ENCODE results near the gene TMEM132D. TPM values are rescaled to one million over a fixed set of nuclear protein-coding genes. Genes with fewer than 3 reads are reported as not detected.

The TMEM132D gene
- total and polyA plus RNA-seq, 2 of the 8 experiments (the other 6 are each of a cell fraction or from before 2014, with no cell fraction given): 3.5 to 10.1 TPM

DNA sequence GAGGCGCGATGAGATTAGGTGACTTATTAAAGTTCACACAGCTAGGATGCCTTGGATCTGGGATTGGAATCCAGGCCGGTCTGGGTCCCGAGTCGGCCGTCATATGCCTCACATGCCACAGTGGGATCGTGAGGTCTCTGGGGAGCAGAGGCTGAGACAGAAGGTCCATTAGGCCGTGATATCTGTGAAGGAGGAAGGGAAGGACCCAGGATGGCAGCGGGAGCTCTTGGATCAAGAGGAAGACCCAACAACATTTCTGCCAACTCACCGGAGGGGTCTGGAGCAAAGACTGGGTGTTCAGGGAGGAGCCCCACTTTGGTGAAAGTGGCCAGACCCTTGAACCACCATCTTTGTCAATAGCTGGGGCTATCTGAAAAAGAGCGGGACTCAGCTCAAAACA is 807.6 kb downstream of the TMEM132D start:
- Histone ChIP-seq H2BK5ac (ENCODE audit: low read depth, low read length) (no peak overlapping the region), H2AFZ (ENCODE audit: low read length) (no peak overlapping the region), H3K56ac (replicated peaks; ENCODE audit: insufficient read length, low read depth, low read length) (no peak overlapping the region), H4K5ac (ENCODE audit: insufficient read length, low read depth, low read length) (no peak overlapping the region), H3K18ac (ENCODE audit: extremely low read depth, low read length) (no peak overlapping the region), H3K9me3 (ENCODE audit: insufficient read depth in 2 of 2, low read depth in 1 of 2, low read length in 1 of 2) (peaks cover 0 to 4% of the 10 kb centered on the region in 2 experiments; a peak in 1 of 4 replicates), H3K4me2 (ENCODE audit: insufficient read depth in 1 of 2, low read depth in 2 of 2, low read length in 2 of 2) (no peak overlapping the region), H3K9ac (replicated peaks in 1 of 4; ENCODE audit: extremely low read depth in 1 of 4, low read depth in 3 of 4, low read length in 3 of 4) (no peak overlapping the region), H3K23me2 (ENCODE audit: low read depth, low read length) (no peaks in the 10 kb centered on the region), H3K79me2 (ENCODE audit: control insufficient read depth in 1 of 2, insufficient read depth in 2 of 2, low read length in 2 of 2) (no peaks in the 10 kb centered on the region), H4K8ac (ENCODE audit: extremely low read depth, insufficient read depth, low read length) (no peak overlapping the region; the same call in 1 of the 2 replicates), H2AK5ac (ENCODE audit: low read depth, low read length) (no peak overlapping the region), H2BK20ac (ENCODE audit: low read length) (no peak overlapping the region), H3K4me1 (replicated peaks in 1 of 4; ENCODE audit: control insufficient read depth in 3 of 4, insufficient read depth in 4 of 4, low read length in 3 of 4) (no peaks in the 10 kb centered on the region), H3K27me3 (replicated peaks in 1 of 4; ENCODE audit: control insufficient read depth in 3 of 4, extremely low read depth in 1 of 4, insufficient read depth in 3 of 4, low read length in 3 of 4) (no peaks in the 10 kb centered on the region), H4K91ac (replicated peaks; ENCODE audit: insufficient read length, low read length) (no peak overlapping the region), H3K14ac (ENCODE audit: insufficient read length) (no peak overlapping the region), H3K23ac (ENCODE audit: insufficient read length) (no peak overlapping the region), H3K79me1 (ENCODE audit: low read depth, low read length) (no peaks in the 10 kb centered on the region), H2BK120ac (replicated peaks; ENCODE audit: low read depth, low read length) (no peak overlapping the region), H3K4me3 (ENCODE audit: extremely low read depth in 1 of 4, insufficient read depth in 2 of 4, low read depth in 3 of 4, low read length in 4 of 4) (no peak overlapping the region), H3K36me3 (ENCODE audit: control insufficient read depth in 2 of 4, insufficient read depth in 4 of 4, low read length in 3 of 4) (no peaks in the 10 kb centered on the region), H3K27ac (ENCODE audit: low read depth, low read length) (no peak overlapping the region), H2BK12ac (ENCODE audit: low read depth, low read length) (no peak overlapping the region), H3K4ac (replicated peaks; ENCODE audit: insufficient read length, low read depth, low read length) (no peak overlapping the region), H2BK15ac (ENCODE audit: low read length) (no peak overlapping the region), H4K20me1 (replicated peaks in 1 of 2; ENCODE audit: control insufficient read depth in 1 of 2, insufficient read depth in 2 of 2, low read length in 2 of 2) (no peaks in the 10 kb centered on the region)
- DNase-seq (ENCODE audit: low read depth in 1 of 2, low spot score in 2 of 2): no peak
- ChIA-PET POLR2A (ENCODE audit: partially characterized antibody) (no interaction called here), CTCF (ENCODE audit: partially characterized antibody) (interaction anchor here (1.3 to 1.8 kb wide), 3 partner anchors 11 to 96 kb away, joined by 3 to 5 read pairs (median 3); no protein-coding TSS in a partner anchor)
- FAIRE-seq: no peak
- 94% methylated on average over 11 of the region's 11 CpGs; no CpG with 5 or more reads in 1 of the 2 experiments for WGBS, 2 experiments (ENCODE audit: extremely low coverage in 1 of 2, insufficient coverage in 1 of 2, insufficient read length in 1 of 2, insufficient replicate concordance in 2 of 2, low coverage in 1 of 2, low lambda C conversion rate in 2 of 2, missing lambda C conversion rate in 1 of 2)
- TF ChIP-seq MAFK (IDR thresholded peaks at IDR 0.05; ENCODE audit: low read depth, low read length): no peak
- TF ChIP-seq RBBP5 (IDR thresholded peaks at IDR 0.05; ENCODE audit: borderline replicate concordance, low read depth, low read length): no peak
- TF ChIP-seq JUND (IDR thresholded peaks at IDR 0.05; ENCODE audit: low read length): no peak
- no peak for TF ChIP-seq HDAC2 (IDR thresholded peaks at IDR 0.05; ENCODE audit: borderline replicate concordance in 1 of 2, low read depth in 2 of 2, low read length in 2 of 2)
- TF ChIP-seq TCF12 (IDR thresholded peaks at IDR 0.05; ENCODE audit: low read depth, low read length): no peak
- no peak for TF ChIP-seq RXRA (IDR thresholded peaks at IDR 0.05; ENCODE audit: insufficient read depth, low read depth, low read length)
- no peak for TF ChIP-seq CEBPB (IDR thresholded peaks at IDR 0.05; ENCODE audit: low read depth, low read length)
- TF ChIP-seq KDM1A (IDR thresholded peaks at IDR 0.05; ENCODE audit: borderline replicate concordance, low read length): no peak

Data from H1 (cell line).